HG02885 (cell line): ENCODE measurements around the gene CAT.

ENCODE experiments used
- ATAC-seq: cut with Tn5 transposase; IDR thresholded peaks from one replicate; pipeline ENCODE4 v1.9.1; 2021; ENCODE audit warnings: mild to moderate bottlenecking; ENCODE audit not compliant: unreplicated experiment, poor library complexity

Gene CAT

DNA sequence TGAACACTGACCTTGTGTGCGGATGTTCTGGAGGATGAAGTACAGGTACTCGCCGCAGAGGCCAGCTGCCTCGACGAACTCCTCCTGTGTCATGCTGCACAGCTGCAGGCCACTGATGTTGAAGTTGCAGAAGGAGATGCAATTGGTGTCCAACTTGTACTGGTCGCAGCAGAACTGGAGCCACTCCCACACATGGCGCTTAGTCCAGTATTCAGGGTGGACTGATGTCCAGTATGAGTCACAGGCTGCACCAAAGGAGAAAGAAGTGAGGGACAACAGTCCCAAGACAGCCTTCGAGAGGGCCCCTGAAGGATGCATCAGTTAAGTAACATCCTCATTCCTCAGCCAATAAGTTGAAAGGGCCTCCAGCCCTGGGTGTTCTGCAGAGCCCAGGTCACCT, 54.7 kb downstream of the CAT start:
- ATAC-seq: no peak

- ATAC-seq: no peak
Observed at GRCh38 chr11:34493926-34494595, 55.3 kb downstream of the CAT start.

- no peak for ATAC-seq
Observed at GRCh38 chr11:34495239-34495723, 56.5 kb downstream of the CAT start.

DNA sequence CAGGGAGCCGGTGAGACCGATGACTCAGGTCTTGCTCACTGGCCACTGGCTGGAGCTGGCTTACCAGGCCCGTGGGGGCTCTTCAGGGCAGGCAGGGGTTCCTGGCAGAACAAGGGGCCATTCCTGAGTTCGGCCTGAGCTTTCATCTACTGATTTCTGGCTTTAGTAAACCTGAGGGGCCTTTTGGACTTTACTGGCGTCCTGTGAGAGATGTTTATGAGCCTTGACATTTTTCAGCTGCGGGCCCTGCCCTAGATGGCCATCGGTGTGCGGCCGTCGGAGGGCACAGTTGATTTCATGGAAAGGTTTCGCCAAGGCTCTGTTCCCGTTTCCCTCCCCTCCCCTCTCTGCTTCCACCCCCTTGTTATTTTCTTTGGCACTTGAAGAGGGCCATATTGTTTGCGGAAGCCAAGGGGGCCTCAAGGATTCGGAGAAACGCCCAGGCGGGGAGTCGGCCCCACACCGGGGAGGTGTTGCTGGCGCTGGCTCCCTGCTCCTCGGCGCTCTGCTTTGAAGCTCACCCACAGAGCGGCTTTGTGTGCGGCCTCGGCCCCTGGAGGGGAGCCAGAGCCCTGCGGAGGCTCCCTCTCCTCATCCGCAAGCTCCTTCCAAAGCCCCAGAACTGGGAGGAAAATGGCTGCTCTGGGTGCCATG, 57.1 kb downstream of the CAT start:
- no peak for ATAC-seq

GRCh38 chr11:34499719-34500500, 61.2 kb downstream of the CAT start:
- no peak for ATAC-seq

- no peak for ATAC-seq
Observed at GRCh38 chr11:34501500-34501899, 62.8 kb downstream of the CAT start.

GRCh38 chr11:34501949-34502348, 63.2 kb downstream of the CAT start:
- no peak for ATAC-seq

- no peak for ATAC-seq
Observed at GRCh38 chr11:34502949-34503348, 64.2 kb downstream of the CAT start.

DNA sequence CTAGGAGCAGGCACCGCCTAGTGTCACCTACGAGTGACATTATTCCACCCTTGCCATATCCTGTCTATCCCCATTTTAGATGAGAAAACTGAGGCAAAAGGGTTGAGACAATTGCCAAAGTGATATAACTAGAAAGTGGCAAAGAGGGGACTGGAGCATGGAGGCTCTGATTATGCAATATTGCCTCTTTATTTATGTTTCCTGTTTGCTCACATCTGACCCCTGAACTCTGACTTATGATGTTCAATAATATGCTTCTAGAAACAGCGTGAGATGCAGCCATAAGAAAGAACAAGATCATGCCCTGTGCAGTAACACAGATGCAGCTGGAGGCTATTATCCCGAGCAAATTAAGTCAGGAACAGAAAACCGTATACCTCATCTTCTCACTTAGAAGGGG, 67.1 kb downstream of the CAT start:
- ATAC-seq: no peak

GRCh38 chr11:34507156-34507555, 68.4 kb downstream of the CAT start:
- no peak for ATAC-seq

- ATAC-seq: no peak
Observed at GRCh38 chr11:34507610-34508009, 68.9 kb downstream of the CAT start.

DNA sequence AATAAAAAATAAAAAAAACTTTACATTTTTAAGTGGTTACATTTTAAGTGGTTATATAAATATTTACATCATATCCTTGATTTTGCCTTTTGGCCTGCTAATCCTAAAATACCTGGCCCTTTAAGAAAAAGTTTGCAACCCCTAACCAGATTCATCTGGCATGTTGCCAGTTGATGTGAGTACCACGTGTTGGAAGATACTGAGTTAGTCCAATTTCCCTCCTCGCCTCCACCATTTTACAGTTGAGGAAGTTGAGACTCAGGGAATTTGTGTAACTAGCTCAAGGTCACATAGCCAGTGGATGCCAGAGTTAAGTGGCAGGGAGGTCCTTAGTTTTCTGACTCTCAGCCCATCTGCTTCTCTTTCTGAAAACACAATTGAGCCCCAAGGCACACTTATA, 69.8 kb downstream of the CAT start:
- no peak for ATAC-seq

GRCh38 chr11:34509336-34509876, 70.7 kb downstream of the CAT start:
- no peak for ATAC-seq

GRCh38 chr11:34510218-34510617, 71.5 kb downstream of the CAT start:
- ATAC-seq: no peak

DNA sequence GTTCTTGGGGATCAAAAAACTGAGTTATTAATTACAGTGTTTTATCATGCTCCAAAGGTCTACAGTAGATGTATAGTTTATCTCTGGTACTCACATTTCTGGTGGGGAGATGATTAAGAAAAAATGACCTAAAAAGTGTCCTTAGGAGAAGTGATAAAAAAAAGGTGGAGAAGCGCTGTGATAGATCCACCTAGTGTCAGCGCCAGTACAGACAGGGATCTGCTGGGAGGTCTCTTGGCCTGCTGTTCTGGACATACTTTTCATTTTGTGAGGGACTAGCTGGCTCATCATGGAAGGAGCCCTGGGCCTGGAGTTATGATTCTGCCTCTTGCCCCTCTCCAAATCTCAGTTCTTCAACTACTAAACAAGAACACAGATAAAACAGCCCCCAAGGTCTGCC, 71.9 kb downstream of the CAT start:
- ATAC-seq: no peak

GRCh38 chr11:34512840-34513681, 74.3 kb downstream of the CAT start:
- ATAC-seq: peak; percentile 97

DNA sequence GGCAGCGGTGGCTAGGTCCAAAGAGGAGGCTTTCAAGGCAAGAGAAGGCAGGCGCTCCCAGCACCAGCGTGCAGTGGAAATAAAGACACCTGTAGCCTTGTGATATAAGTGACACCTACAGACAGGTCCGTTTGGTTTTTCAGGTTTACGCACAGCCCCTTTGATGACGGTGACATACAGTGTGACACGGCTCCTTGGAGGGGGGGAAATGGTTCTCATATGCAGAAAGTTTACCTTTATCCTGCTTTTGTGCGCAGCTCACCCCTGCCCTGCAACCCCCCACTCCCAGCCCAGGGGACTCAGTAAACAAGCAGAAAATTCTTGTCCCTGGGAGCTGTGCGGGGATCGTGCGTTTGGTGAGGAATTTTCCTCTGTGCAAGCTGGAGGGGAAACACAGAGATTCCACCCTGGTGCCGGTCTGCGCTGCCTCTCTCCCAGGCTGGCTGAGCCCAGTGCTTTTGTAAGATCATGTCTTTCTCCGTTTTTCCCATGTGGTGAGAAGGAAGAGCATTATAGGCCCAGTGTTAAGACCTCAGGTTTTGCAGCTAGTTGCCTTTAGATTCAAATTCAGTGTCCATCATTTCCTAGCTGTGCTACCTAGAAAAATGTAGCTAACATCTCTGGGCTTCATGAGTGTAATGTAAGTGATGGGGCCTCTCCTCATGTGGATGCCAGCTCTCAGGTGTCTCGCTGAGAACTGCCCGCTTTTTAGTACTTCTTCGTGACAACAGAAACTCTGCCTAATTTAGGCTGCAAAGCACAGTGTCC, 75.1 kb downstream of the CAT start, which contains the start of gene ELF5:
Gene ELF5 (minus strand): TSS at position 113 of the 768 bp plus-strand sequence. CDS start 8,045 bp downstream, outside the sequence.
- no peak for ATAC-seq

GRCh38 chr11:34514597-34514996, 75.9 kb downstream of the CAT start:
- no peak for ATAC-seq
